Subcutaneous preadipocyte (primary cell): ENCODE results near the gene TIGAR. TPM values are rescaled to one million over a fixed set of nuclear protein-coding genes. Genes with fewer than 3 reads are reported as not detected.

Experiments used
- total RNA-seq: library from RNA; depleted of rRNA; stranded (reverse); fragments of >200 nt; gene quantifications from 2 replicates; pipeline ENCODE4 v1.2.3, GENCODE V29; 2012

TIGAR gene
- 5.5 and 9.0 TPM in 2 replicates for total RNA-seq

GRCh38 chr12:4320853-4321701 is at the start of gene TIGAR:
TIGAR (plus strand) TSS chr12:4321213; CDS start chr12:4321272, 59 bp downstream.

GRCh38 chr12:4273652-4274395 is 47.2 kb upstream of the TIGAR start, which contains the start of gene CCND2:
CCND2 (plus strand) TSS chr12:4273762; CDS start chr12:4274041, 279 bp downstream.

GRCh38 chr12:4379405-4379804 is 58.4 kb downstream of the TIGAR start, which contains the start of gene FGF23:
FGF23 (minus strand) TSS chr12:4379712; CDS start chr12:4379582, 130 bp downstream.

Other genes with a start within 250 kb of the TIGAR start
- gene CCND2, start 47.5 kb upstream of the TIGAR start, total RNA-seq: 50.0 and 77.9 TPM in 2 replicates
- gene FGF23, start 58.5 kb downstream of the TIGAR start, total RNA-seq: not detected in 2 replicates
- gene FGF6, start 124.6 kb downstream of the TIGAR start, total RNA-seq: not detected in 2 replicates
- gene RAD51AP1, start 217.7 kb downstream of the TIGAR start, total RNA-seq: 12.1 and 19.5 TPM in 2 replicates
- gene DYRK4, start 241.0 kb downstream of the TIGAR start, total RNA-seq: 32.7 and 36.2 TPM in 2 replicates